SK-N-DZ (cell line): Measurements from ENCODE around the gene GTPBP4. TPM values are rescaled to one million over a fixed set of nuclear protein-coding genes. Genes with fewer than 3 reads are reported as not detected.

ENCODE experiments used
- DNase-seq: peaks from one replicate; pipeline ENCODE4 v3.0.0-alpha.2; 2015; ENCODE audit warnings: low spot score
- polyA plus RNA-seq, 2 experiments: library from polyadenylated mRNA; depleted of rRNA; stranded (reverse); fragments of >200 nt; gene quantifications; 2 replicates each; pipeline ENCODE4 v1.2.3, GENCODE V29; 2014

The GTPBP4 gene
- polyA plus RNA-seq (2014; cell fraction: cytosol; rRNA removed): 63.1 and 76.5 TPM in 2 replicates
- 63.2 and 132 TPM in 2 replicates for polyA plus RNA-seq (2014; cell fraction: nucleus; rRNA removed)

DNA sequence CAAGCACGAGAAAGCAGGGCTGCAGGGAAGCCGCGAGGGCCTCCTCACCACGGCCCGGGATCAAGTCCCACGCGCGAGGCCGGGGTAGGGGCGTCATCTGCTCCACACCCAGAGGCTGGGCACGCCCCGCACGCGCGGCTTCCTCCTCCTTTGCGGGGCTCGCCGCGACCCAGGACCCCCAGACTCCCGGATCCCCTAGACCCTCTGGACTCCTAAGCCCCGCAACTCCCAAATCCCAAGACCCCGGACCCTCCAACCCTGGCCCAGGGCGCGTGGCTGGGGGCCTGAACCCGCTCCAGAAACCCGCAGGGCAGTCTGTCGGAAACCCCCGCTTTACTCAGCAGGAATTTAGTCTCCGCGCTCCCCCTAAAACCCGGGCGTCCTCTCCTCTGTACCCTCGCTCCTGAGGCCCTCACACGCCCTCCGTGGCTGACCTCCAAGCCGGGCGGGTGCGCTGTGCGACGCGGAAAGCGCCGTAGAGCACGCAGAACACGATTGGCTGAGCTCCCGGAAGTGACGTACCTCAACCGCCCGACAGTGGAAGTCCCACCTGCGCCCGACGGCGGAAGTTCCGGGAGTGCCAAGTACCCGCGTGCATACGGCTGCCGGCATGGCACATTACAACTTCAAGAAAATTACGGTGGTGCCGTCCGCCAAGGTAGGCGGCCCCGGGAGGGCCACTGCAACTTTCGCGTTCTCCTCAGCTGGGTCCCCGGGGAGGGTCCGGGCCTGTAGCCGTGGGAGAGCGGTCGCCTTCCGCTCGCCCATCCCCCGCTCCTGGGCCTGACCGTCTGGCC, at the start of gene GTPBP4:
Gene GTPBP4, plus strand, starts transcription at position 565 of the 797 bp plus-strand sequence. Its CDS starts 46 bp downstream, at position 611.
- peak; percentile 98 for DNase-seq

DNA sequence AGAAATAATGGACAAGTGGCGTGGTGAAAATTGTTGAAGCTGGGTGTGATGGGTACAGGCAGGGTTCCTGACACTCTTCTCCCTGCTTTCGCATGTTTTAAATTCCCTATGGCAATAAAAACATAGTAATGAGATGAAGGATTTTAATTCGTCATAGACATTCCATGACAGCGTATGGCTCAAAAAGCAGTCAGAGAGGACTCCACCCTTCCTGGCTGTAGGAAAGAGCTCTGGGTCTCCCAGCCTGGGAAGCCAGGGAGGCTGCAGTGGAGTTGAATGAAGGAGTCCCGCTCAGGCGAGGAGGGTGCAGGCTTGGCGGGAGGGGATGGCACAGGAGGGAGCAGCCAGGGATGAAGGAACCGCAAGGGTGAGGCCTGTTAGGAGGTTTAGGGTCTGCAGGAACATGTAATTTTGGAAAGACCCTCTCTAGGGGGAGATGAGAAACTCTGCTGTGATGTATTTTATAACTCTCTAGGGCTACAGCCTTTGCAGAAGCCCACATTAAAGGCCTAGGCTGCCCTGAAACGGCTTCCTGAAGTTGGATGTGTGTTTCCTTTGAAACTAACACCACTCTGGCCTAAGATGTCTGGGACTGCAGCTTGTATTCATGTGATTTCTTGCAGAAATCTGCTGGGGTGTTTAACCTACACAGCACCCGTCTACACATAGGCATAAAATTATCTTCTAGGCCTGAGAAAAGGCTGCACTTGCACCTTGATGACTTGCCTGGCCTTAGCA, 49.1 kb upstream of the GTPBP4 start:
- DNase-seq: no peak

DNA sequence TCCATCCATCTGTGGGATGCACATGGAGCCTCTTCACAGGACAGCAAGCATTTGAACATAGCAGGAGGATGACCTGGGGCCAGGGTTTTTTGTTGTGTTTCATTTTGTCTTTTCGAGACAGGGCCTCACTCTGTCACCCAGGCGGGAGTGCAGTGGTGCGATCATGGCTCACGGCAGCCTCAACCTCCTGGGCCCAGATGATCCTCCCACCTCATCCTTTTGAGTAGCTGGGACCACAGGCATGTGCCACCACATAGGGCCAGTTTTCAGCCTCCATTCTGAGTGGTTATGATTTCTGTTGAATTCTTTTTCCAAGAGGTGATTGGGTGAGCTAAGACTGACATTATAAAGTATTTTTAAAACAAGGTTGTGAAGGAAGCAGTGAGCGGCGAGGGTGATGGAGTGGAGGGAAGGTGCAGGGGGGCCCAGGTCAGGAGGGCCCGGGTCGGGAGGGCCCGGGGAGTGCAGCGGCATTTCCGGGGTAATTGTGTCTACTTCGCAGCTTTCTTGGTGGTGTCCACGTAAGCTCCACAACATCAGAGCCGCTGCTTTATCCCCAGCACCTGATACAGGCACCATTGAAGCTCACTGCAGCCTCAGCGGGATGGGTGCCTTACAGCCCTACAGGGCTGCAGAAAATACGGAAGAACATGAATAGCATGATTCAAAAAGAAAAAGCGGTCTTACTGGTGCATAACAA, 44.8 kb upstream of the GTPBP4 start:
- no peak for DNase-seq

DNA sequence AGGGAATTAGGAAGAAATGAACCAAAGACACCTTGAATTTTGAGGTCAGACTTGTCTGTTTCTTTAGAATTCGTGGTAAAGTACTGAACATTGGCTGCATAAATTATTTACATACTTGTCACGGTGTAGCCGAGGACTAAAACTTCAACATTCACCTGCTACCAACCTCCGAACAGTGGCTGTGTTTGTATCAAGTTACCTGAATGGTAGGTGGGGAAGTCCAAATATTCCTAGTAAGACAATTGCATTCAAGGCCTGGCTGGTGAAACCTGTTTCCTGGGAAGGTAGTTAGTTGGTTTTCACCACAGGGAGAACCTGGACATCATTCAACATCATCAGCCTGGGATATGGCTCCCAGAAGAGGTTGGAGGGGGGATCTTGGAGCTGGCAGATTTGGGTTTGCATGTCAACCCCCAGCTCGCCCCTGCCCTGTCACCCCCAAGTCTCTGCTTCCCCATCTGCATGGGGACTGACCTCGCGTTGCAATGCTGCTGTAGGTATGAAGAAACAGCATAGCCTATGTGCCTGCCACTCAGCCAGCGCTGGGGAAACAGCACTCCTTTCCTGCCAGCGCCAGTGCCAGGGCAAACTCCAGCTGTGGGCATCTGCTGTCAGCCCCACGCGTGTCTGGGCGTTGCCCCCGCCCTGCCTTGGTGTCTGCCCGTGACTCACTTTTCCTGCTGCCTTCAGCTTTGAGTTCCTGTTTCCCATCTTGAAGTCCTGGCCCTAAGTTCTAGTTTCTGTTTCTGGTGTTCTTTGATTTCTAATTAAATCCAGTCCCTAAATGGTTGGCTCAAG, 44.0 kb upstream of the GTPBP4 start:
- no peak for DNase-seq

DNA sequence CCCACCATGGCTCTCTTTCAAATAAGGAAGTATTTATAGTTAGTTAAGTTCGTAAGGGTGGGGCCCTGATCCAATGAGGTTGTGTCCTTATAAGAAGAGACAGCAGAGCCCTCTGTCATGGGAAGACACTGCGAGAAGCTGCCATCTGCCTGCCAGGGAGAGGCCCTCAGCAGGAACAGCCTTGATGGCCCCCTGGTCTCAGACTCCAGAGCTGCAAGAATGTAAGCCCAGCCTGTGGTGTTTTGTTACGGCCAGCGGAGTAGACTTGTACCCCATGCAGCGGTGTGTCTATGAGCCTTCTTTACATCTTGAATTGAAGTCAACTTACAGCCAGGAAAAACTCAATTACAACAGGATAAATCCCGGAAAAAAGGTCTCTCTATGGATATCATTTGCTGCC, 42.5 kb upstream of the GTPBP4 start:
- DNase-seq: no peak

DNA sequence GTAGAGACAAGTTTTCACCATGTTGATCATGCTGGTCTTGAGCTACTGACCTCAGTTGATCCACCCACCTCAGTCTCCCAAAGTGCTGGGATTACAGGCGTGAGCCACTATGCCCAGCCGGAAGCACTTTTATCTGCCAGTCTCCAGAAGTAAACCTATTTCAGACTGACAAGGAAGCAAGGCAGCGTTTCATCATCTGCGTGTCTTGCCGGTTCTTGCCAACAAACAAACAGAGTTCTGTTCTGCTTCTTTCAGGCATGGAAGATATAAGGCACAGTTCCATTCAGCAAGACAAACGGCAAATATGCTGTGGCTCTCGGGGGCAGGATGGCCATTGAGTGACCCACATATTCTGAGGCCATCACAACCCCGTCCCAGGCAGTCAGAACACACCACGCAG, 41.2 kb upstream of the GTPBP4 start:
- DNase-seq: no peak

DNA sequence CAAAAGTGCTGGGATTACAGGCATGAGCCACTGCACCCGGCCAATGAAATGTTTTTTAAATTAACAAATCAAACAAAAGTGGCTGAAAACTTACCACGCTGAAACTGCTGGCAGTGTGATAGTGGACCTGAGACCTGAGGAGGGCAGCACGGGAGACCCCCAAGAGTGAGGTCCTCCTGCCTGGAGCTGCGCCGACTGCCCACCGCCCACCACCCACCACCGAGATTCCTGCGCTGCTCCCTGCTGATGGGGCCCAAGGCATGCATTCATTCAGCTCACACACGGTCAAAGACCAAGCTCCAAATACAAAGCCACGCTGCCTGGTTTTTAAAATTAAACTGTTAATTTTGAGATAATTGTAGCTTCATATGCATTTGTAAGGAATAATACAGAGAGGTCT, 40.4 kb upstream of the GTPBP4 start:
- DNase-seq: no peak

DNA sequence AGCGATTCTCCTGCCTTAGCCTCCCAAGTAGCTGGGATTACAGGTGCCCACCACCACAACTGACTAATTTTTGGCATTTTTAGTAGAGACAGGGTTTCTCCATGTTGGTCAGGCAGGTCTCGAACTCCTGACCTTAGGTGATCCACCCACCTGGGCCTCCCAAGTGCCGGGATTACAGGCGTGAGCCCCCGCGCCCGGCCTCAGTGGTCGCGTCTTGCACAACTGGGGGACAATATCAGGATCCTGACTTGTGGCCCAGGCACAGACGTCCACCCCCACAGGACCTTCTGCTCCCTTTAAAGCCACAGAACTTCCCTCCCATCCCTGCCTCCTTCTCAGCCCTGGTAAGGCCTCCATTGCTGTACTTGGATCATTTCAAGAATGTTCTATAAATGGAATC, 39.9 kb upstream of the GTPBP4 start:
- no peak for DNase-seq

DNA sequence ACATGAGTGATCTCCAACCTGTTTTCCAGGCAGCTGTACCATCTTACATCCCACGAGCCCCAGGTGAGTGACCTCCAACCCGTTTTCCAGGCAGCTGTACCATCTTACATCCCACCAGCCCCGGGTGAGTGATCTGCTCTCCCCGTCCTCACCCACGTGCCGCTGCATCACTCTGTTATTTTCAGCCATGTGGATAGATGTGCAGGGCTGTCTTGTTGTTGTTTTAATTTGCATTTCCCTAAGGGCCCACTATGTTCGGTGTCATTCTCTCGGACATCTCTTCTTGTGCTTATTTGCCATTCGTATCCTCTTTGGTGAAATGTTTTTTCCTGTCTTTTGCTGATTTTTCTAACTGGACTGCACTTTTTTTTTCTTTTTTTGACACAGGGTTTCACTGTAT, 38.8 kb upstream of the GTPBP4 start:
- DNase-seq: no peak

DNA sequence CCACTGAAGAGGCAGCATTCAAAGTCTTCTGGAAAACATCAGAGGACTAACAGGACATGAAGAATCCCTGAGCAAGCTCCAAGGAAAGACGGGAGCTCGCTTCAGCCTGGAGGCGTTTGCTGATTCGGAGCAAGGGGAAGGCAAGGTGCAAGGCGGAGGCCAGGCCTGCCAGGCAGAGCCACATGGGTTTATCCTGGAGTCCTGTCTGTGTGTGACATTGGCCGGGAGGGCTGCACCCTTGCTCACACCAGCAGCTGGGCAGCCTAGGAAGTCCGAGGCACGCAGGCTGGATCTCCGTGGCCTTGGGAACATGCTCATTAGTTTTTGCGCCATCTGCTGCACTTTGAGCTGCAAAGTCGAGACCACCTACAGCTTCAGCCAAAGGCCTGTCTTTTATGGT, 34.4 kb upstream of the GTPBP4 start:
- DNase-seq: no peak

DNA sequence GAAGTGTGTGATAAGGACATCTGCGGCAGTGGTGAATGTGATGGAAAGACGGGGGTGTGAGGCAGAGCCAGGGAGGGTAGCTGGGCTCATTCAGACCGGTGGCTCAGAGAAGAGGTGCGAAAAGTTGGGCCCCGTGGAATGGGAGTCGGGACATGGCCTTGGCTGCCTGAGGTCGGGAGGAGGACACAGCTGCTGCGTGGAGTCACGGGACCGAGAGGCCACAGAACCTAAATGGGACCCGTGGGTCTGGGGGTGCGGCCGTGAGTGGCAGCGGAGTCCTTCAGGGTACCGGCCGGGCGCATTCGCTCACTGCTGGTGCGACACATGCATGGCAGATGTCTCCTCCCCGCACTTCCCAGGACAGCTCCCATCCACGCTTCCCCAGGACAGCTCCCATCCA, 33.8 kb upstream of the GTPBP4 start:
- DNase-seq: no peak

DNA sequence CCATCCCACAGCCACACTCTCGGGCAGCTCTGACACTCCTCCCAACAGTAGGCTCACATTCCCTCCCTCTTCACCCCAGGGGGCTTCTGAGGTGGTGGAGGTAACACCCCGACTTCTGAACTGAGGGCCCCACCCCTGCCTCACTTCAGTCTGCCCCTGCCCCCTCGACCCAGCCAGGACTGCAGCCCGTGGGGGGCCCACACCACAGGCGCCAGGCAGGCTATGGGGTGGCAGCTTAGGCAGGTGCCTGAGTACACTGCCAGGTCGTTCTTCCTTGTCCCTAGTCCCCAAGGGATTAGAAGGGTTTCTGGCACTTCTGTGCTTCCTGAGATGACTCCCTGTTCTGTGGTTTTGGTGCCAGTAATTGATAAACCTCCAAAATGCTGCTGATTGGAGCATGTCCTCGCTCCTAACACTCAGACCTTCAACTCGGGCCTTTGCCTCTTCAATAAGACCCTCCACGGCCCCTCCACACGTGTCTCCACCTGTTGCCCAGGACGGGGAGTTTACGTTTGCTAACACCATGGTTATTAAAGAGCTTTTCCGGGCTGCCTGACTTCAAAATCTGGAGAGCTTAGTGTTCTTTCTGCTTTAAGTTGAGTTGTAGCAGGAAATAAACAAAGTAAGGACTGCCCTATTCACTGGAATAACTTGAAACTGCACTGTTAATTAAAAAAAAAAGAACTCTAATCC, 33.0 kb upstream of the GTPBP4 start:
- DNase-seq: no peak

DNA sequence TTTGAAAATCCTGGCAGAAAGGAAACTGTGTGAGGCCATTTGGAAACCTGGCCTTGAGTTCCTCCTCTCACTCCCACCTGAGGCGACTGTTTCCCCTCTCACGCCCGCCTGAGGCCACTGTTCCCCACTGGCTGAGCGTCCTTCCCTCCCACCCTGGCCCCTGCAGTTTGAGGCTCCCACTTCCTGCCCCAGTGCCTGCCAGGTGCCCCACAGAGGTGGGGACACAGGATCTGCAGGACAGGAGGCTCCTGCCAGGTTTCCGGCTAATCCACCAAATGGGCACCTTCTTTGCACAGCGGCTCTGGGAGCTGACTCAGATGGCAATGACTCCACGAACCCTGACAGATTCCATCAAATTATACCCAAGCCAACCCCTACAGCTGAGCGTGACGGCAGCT, 32.4 kb upstream of the GTPBP4 start:
- DNase-seq: no peak

DNA sequence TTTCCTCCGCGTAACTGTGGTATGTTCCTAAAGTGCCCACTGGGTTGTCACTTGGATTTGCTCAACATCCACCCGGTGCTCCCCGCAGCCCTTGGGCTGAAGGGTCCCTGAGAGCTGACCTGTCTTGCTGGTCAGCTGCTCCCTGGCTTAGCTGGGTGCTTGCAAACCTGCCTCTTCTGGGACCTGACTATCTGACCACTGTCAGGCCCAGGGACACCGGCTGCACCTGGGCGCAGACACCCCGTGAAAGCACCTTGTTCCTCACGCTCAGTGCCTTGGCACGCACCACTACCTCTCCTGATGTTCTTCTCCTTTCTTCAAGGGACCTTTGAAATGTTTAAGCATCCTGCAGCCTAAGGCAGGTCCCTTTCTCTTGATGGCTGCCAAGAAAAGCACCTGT, 30.1 kb upstream of the GTPBP4 start:
- DNase-seq: no peak

DNA sequence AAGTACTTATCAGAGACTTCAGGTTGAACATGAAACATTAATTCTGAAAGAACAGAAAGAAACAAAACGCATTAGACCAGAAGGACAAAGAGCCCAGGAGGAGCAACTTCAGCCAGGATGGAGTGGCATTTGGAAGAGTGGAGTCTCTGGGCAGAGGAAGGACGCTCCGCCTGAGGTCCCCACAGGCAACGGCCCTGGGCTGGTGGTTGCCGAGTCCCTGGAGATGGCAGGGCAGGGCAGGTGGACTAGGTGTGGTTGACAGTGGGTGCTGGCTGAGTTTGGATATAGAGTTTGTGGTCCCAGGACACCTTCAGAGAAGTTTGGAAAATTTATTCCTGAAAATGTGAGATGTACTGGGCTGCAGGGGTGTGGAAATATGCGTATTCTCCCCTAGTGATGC, 29.4 kb upstream of the GTPBP4 start:
- DNase-seq: no peak

DNA sequence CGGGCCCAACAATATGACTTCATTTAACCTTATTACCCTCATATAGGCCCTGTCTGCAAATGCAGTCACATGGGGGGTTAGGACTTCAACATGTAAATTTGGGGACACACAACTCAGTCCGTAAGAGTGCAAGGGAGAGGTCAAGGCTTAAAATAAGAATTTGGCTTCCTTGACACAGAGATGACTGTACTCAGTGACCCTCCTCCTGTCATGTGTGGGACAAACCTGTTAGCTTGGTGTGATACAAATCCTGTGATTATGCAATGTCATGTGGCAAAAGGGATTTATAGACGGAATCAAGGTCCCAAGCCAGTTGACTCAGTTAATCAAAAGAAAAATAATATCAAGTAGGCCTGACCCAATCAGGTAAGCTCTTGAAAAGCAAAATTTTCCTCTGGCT, 25.9 kb upstream of the GTPBP4 start:
- no peak for DNase-seq

DNA sequence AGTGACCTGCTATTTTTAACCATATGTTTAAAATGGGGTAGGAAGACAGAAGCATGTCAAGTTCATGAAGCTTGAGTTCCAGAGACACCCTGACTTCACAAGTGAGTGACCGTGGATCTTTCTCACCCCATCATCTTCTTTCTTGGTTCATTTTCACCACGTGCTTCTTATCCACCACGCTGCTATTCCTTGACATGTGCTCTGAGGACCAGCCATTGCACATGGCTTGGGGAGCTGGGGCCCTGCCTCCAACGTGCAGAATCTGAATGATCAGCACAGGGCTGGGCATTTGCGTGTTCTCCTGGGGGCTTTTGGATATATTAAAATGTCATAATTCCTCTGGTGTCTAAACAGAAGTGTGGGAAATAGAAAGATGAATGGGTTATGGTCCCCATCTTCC, 25.0 kb upstream of the GTPBP4 start:
- DNase-seq: no peak

DNA sequence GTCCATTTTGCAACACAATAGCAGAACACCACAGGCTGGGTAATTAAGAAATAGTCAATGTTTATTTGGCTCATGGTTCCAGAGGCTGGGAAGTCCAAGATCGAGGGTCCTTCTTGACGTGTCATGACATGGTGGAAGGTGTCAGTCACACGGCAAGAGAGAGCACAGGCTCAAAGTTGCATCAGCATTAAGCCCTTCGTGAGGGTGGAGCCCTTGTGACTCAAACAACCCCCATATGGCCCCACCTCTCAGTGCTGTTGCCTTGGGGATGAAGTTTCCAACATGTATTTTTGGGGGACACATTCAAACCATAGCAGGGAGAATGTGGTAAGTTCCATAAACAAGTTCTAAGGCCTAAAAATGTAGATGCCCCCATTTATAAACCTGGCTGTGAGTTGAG, 24.6 kb upstream of the GTPBP4 start:
- DNase-seq: no peak

DNA sequence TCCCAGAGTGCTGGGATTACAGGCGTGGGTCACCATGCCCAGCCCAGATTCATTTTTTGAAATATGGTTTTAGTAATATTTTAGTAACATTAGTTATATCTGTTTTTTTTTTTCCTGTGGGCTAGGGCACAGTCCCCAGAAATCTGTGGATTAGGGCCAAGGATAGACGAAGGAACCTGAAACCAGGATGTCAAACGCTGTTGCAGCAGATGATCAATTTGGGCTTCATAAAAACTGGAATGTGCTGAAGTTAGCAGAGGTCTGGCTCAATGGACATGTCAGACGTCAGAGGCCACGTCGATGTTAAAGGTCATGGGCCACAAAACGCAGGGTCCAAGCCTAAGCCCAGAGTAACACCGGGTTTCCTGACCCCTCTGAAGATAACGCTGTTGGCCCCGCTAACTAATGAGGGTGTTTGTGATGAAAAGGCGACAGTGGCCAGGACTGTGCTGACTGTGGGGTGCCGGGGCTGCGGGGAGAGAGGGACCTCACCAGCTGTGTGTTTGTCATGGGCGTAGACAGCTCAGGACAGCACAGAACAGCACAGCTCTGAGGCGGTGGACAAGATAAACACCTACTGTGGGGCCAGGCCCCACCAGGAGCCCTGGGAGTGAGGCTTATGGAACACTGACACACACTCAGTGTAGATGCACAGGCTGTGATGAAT, 23.8 kb upstream of the GTPBP4 start:
- no peak for DNase-seq

DNA sequence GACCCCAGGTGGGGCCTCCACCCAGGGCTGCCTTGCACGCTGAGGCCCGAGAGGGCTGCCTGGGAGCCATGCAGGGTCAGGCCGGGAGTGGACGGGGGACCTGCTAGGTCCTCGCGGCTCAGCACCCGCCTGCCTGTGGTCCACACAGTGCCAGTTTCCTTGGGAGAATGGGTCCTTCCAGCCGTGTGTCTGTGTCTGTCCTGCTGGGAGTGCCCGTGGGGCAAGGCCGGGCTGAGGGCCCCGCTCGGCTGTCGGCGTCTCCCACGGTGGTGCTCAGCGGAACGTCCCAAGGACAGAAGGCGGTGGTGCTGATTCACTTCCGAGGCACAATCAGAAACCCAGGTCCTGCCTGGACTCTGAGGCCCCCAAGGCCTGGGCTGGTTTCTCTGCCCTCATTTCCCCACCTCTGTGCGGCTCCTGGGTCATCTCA, 23.2 kb upstream of the GTPBP4 start:
- DNase-seq: no peak
